Right lobe of liver (tissue), 4 donors: ENCODE results near the gene P2RX5.

Experiments
- CTCF ChIP-seq, 4 donors: fragments of 200-600 bp in 3 of 4; fragments of 450-650 bp in 1 of 4; IDR thresholded peaks; one replicate each; pipeline versions ENCODE4 v1.5.1 to v1.8.0; 2016 to 2022; ENCODE audit warnings: antibody characterized with exemption in 4 of 4, mild to moderate bottlenecking in 2 of 4
- POLR2A ChIP-seq: fragments of 450-650 bp; IDR thresholded peaks from one replicate; pipeline ENCODE4 v1.6.1; 2017; ENCODE audit warnings: antibody characterized with exemption, mild to moderate bottlenecking
- donor health status: DM: no; HTN: no; CAD: no.
- donor health status: DM: no; HTN: no; CAD: no.
- donor health status: DM: no; HTN: yes; CAD: no.

GRCh38 chr17:3641717-3642486 lies 54.1 kb downstream of the P2RX5 start:
- TF ChIP-seq CTCF (IDR thresholded peaks at IDR 0.05): no peak
- no peak for TF ChIP-seq POLR2A
